MM.1S (cell line): ENCODE results near the gene DCLK1.
A peak's percentile ranks its signal among the peaks of the same experiment; 100 is the strongest.

Experiments
- DNase-seq: peaks from one replicate; pipeline ENCODE4 v3.0.0-alpha.2; 2015
- H2AFZ ChIP-seq: fragments of 300-600 bp; sonication (generic); 2 replicates; pipeline ENCODE4 v1.6.0; 2016; ENCODE audit warnings: antibody characterized with exemption, low read length
- H3F3A ChIP-seq: fragments of 300-600 bp; sonication (generic); 2 replicates; pipeline ENCODE4 v1.6.1; 2016; ENCODE audit warnings: mild to moderate bottlenecking, antibody characterized with exemption, low read length, moderate library complexity, mixed read lengths; ENCODE audit not compliant: insufficient read depth
- H3K27ac ChIP-seq: fragments of 300-600 bp; sonication (generic); 2 replicates; pipeline ENCODE4 v1.5.1; 2016; ENCODE audit warnings: mild to moderate bottlenecking, low read length
- H3K27me3 ChIP-seq: fragments of 300-600 bp; sonication (generic); replicated peaks from 2 replicates; pipeline ENCODE4 v1.6.0; 2016; ENCODE audit warnings: low read length; ENCODE audit not compliant: insufficient read depth
- H3K36me3 ChIP-seq: fragments of 300-600 bp; sonication (generic); replicated peaks from 2 replicates; pipeline ENCODE4 v1.6.1; 2016; ENCODE audit warnings: mild to moderate bottlenecking, low read length, mixed read lengths; ENCODE audit not compliant: insufficient read depth
- H3K4me1 ChIP-seq: fragments of 300-600 bp; sonication (generic); 2 replicates; pipeline ENCODE4 v1.6.1; 2016; ENCODE audit warnings: low read length, mixed read lengths
- H3K4me2 ChIP-seq: fragments of 300-600 bp; sonication (generic); 2 replicates; pipeline ENCODE4 v1.6.0; 2016; ENCODE audit warnings: low read depth, low read length
- H3K4me3 ChIP-seq: fragments of 300-600 bp; sonication (generic); 2 replicates; pipeline ENCODE4 v1.5.1; 2016; ENCODE audit warnings: low read length, mixed read lengths
- H3K79me2 ChIP-seq: fragments of 300-600 bp; sonication (generic); 2 replicates; pipeline ENCODE4 v1.6.1; 2016; ENCODE audit warnings: mixed run types, low read length, mixed read lengths
- H3K9ac ChIP-seq: fragments of 300-600 bp; sonication (generic); 2 replicates; pipeline ENCODE4 v1.6.1; 2016; ENCODE audit warnings: low read length, mixed read lengths
- H3K9me2 ChIP-seq: fragments of 300-600 bp; sonication (generic); replicated peaks from 2 replicates; pipeline ENCODE4 v1.6.1; 2016; ENCODE audit warnings: mild to moderate bottlenecking, low read length, mixed read lengths; ENCODE audit not compliant: insufficient read depth
- H3K9me3 ChIP-seq: fragments of 300-600 bp; sonication (generic); replicated peaks from 2 replicates; pipeline ENCODE4 v1.6.1; 2016; ENCODE audit warnings: mild to moderate bottlenecking, low read length, mixed read lengths; ENCODE audit not compliant: insufficient read depth
- H4K20me1 ChIP-seq: fragments of 300-600 bp; sonication (generic); 2 replicates; pipeline ENCODE4 v1.6.1; 2016; ENCODE audit warnings: mild to moderate bottlenecking, low read length, moderate library complexity, mixed read lengths; ENCODE audit not compliant: insufficient read depth
- EZH2 ChIP-seq: fragments of 300-600 bp; sonication (generic); optimal IDR thresholded peaks from 2 replicates; pipeline ENCODE3; 2017; ENCODE audit warnings: low read depth, mild to moderate bottlenecking, antibody characterized with exemption, low read length, mixed read lengths
- EZH2phosphoT487 ChIP-seq: fragments of 300-600 bp; sonication (generic); IDR thresholded peaks from 2 replicates; pipeline ENCODE4 v1.6.1; 2018; ENCODE audit warnings: antibody characterized with exemption, low read length
- TF ChIP-seq, protein P1 (sequence below): fragments of 300-600 bp; sonication (generic); IDR thresholded peaks from 2 replicates; pipeline ENCODE4 v1.5.1; 2016; ENCODE audit warnings: antibody characterized with exemption, low read length, mixed read lengths

The DCLK1 gene

DNA sequence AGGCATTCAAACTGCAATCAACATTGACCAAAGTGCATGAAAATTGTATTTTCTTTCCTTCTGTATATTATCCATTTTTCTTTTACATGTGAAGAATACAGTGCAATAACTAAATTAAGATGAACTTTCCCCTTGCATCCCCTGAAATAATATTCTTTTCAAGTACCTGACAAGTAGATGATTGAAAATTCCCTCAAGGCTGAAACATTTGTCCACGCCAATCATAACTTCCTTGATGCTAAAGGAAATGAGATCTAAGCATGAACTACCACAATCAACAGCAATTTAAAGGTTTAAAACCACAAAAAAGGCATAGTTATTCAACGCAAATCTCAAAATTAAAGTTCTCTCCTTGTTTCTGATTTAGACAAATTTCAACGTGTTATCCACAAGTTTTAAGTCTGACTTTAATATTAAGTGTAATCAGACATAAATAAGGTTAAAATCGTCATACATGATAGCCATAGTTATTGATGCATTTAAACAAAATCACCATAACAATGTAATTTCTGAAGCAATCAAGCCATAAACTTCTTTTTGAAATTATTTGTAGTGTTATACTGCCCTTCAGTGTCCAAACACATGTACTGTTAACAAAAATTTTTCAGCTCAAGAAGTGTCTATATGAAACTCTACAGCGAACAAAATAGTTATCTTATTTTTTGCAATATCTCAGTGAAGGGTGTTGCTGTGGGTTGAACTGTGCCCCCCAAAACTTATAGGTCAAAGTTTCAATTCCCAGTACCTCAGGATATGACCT lies 169.5 kb downstream of the DCLK1 start:
- DNase-seq = no peak
- Histone ChIP-seq H3K4me1 (no peaks in the 10 kb centered on the region), H3K9me3 (no peaks in the 10 kb centered on the region), H3K27me3 (no peaks in the 10 kb centered on the region), H3K36me3 (no peaks in the 10 kb centered on the region), H3K79me2 (no peaks in the 10 kb centered on the region), H3K4me2 (no peak overlapping the region), H2AFZ (no peak overlapping the region), H3K27ac (no peak overlapping the region), H3F3A (no peaks in the 10 kb centered on the region), H3K9me2 (no peaks in the 10 kb centered on the region), H4K20me1 (no peaks in the 10 kb centered on the region), H3K9ac (no peak overlapping the region), H3K4me3 (no peak overlapping the region)
- TF ChIP-seq, protein P1, sequence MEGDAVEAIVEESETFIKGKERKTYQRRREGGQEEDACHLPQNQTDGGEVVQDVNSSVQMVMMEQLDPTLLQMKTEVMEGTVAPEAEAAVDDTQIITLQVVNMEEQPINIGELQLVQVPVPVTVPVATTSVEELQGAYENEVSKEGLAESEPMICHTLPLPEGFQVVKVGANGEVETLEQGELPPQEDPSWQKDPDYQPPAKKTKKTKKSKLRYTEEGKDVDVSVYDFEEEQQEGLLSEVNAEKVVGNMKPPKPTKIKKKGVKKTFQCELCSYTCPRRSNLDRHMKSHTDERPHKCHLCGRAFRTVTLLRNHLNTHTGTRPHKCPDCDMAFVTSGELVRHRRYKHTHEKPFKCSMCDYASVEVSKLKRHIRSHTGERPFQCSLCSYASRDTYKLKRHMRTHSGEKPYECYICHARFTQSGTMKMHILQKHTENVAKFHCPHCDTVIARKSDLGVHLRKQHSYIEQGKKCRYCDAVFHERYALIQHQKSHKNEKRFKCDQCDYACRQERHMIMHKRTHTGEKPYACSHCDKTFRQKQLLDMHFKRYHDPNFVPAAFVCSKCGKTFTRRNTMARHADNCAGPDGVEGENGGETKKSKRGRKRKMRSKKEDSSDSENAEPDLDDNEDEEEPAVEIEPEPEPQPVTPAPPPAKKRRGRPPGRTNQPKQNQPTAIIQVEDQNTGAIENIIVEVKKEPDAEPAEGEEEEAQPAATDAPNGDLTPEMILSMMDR = peak; percentile 15; the same call in 1 of the 2 replicates
- no peak for TF ChIP-seq EZH2

DNA sequence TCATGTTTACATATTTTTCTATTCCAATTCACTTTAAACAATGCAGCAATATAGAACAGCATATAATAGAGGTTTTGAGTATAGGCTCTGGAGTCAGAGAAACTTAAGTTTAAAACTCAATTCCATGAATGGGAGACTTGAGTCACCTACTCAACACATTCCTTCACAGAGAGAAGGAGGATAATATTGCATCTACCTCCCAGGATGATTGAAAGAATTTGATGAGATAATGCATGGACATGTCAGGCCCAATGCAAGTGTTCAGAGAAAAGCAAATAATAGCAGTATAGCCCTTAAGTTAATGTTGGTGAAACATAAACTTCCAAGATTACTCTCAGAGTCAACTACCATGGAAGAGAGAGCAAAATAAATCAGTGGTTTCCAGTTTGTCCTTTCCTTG lies 170.2 kb downstream of the DCLK1 start:
- Histone ChIP-seq H3K36me3 (no peaks in the 10 kb centered on the region), H4K20me1 (no peaks in the 10 kb centered on the region), H3K27ac (no peak overlapping the region), H3K4me3 (no peak overlapping the region), H3F3A (no peaks in the 10 kb centered on the region), H2AFZ (no peak overlapping the region), H3K4me2 (no peak overlapping the region), H3K9ac (no peak overlapping the region), H3K4me1 (no peaks in the 10 kb centered on the region), H3K9me3 (no peaks in the 10 kb centered on the region), H3K79me2 (no peaks in the 10 kb centered on the region), H3K27me3 (no peaks in the 10 kb centered on the region), H3K9me2 (no peaks in the 10 kb centered on the region)
- TF ChIP-seq, protein P1 = no peak
- no peak for TF ChIP-seq EZH2
- no peak for TF ChIP-seq EZH2phosphoT487
- no peak for DNase-seq

DNA sequence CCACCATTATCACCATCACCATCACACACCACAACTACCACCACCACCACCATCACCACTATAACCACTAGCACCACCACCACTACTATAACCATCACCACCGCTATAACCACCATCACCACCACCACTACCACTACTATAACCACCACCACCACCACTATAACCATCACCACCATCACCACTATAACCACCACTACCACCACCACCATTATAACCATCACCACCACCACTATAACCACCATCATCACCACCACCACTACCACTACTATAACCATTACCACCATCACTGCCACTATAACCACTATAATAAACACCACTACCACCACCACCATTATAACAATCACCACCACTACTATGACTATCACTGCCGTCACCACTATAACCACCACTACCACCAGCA lies 173.2 kb downstream of the DCLK1 start:
- no peak for DNase-seq
- H2AFZ ChIP-seq = no peak overlapping the region
- TF ChIP-seq, protein P1 = no peak
- TF ChIP-seq EZH2phosphoT487 (no peak), EZH2 (no peak)

More for the DNA sequence above, 173.2 kb downstream of the DCLK1 start:
- no peaks in the 10 kb centered on the region for H3K9me3 ChIP-seq
- H3K4me3 ChIP-seq = no peak overlapping the region
- no peak overlapping the region for H3K27ac ChIP-seq
- no peak overlapping the region for H3K9ac ChIP-seq
- H3K27me3 ChIP-seq = no peaks in the 10 kb centered on the region
- no peak overlapping the region for H3K4me2 ChIP-seq
- no peaks in the 10 kb centered on the region for H3F3A ChIP-seq
- H3K9me2 ChIP-seq = no peaks in the 10 kb centered on the region
- no peaks in the 10 kb centered on the region for H3K79me2 ChIP-seq
- no peaks in the 10 kb centered on the region for H3K36me3 ChIP-seq
- no peaks in the 10 kb centered on the region for H4K20me1 ChIP-seq
- no peaks in the 10 kb centered on the region for H3K4me1 ChIP-seq
